HG03159 (cell line): ENCODE measurements around the gene RINL.

Experiments used
- ATAC-seq: cut with Tn5 transposase; IDR thresholded peaks from one replicate; pipeline ENCODE4 v1.9.1; 2021; ENCODE audit warnings: mild to moderate bottlenecking, moderate library complexity; ENCODE audit not compliant: unreplicated experiment

The RINL gene

GRCh38 chr19:38849860-38850435, 28.1 kb downstream of the RINL start, which contains the start of gene HNRNPL:
TSS of gene HNRNPL (minus strand) at chr19:38849986. CDS start at chr19:38849966, 20 bp downstream.
- ATAC-seq: peak; percentile 57

DNA sequence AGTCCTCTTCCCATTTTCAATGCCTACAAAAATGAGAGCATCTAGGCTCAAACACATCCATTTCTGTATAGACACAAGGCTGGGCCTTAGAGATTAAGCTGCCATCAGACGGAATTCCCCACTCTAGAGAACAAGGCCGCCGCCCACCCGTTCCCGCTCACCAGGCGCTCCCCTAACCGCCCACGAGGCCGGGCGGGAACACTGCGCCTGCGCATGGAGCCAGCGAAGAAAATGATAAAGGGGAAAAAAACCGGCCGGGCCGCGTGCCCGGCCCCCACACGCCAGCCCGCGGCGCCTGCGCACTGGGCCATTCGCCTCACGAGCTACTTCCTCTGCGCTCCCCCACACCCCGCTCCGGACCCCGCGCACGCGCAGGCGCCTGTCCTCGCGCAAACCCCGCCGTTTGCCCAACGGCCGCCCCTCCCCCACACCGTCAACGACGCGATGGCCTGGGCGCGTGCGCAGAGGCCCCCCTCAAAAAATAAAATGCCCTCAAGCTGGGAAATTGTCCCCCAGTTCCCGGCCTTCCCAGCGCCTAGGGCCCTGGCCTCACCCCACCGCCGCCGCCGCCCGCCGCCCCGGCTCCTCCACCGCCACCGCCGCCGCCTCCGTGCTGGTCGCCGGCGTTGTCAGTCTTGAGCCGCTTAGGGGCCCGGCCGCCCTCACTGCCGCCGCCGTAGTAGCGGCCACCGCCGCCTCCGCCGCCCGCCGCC, 28.8 kb downstream of the RINL start:
- peak; percentile 14 for ATAC-seq

GRCh38 chr19:38848299-38849146, 29.6 kb downstream of the RINL start:
- no peak for ATAC-seq

DNA sequence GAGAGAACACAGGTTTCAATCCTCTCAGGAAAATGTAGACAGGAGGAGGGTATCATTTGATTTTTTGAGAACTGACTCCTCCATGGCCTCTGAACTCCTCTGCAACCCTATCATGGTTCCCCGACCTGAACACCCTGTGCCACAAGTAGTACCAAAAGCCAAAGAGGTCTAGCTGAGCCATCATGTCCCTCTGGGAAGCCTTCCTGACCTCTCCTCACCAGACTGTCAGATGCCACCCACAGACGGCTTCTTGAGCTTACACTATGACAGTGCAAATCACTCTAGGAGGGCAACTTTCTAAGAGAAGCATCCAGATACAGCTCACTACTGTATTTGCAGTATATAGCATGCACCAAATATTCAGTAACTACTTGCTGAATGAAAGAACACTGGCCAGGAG, 32.0 kb downstream of the RINL start:
- no peak for ATAC-seq

DNA sequence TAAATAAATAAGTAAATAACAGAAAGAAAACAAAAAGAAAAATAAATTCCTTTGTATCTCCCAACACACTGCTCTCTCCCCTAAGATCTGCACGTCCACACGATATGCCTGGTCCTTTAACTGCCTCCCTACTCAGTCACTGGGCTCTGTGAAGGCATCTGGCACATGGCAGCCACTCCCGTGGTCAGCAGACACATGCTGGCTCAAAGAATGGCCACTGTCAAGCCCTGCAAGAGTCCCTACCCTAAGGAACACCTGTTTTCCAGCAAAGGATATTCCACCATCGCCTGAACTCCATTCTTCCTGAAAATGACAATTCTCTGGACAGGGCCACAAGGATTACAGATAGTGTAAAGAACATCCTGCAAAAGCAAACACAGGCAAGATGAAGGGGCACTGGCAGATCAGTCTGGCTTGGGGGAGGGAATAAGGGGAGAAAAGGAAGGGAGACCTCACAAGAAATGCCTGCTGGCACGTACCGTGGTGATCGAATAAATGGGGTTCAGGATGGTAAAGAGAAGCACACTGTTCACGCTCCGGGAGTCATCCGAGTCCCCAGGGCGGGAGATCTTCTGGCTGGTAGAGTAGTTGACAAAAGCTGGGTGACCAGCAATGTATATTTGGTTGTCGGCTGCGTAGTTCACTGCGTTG, 32.6 kb downstream of the RINL start:
- ATAC-seq: no peak

GRCh38 chr19:38844093-38844686, 33.9 kb downstream of the RINL start:
- ATAC-seq: no peak

DNA sequence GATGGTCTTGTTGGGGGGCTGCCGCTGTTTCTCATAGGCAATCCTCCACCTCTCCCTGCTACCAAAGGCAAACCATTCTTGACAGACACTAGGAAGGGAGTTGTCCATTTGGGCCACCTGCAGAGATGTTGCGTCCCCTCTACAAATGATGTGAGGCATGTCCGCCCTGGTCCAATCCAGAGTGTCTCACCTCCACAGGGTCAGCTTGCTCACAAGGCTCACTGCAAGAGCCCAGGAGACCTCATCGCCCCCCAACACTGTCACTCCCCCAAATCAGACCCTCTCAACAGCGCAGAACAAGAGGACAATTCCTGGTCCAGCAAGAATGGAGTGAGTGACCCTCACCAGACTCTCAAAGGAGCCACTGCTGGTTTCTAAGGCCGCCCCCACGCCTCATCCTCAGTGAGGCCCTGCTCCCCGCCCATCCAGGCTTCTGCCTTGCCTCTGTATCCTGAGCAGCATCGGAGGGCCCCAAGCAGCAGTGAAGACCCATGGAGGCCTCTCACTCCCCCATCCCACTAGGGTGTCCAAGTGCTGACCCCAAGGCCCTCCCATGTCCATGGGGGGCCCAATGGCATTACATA, 34.8 kb downstream of the RINL start:
- ATAC-seq: no peak

DNA sequence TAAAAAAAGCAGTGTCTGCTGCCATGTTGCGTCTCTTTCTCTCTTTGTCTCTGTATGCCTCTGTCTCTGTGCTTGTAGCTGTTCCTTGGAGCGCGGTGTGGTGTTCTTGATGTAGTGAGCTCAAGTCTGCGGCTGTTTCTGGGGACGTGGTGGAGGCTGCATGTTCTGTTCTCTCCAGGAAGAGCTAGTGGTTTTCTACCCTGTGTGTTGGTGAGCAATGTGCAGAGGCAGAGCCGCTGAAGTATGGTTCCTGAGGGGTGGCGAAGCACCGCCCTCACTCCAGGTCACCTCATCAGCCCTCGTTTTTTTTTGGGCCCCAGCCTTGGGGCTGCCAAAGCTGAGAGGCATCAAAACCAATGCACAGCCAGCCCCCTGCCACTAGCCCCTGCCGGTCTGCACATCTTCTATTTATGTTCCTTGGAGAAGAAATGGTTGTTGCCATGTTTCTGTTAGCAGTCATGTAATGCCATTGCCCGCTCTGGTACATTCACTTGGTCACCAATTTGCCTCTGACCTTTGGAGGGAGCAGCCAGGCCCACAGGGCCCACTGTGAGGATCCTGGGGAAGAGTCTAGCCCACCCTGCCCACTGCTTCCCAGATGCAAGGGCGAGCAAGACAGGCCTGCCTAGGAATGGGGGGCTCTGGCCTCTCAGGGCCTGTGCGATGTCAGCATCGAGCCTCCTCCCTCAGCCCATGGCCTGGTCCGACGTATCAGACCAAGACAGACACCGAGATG, 35.5 kb downstream of the RINL start:
- ATAC-seq: no peak

GRCh38 chr19:38841787-38842438, 36.2 kb downstream of the RINL start:
- ATAC-seq: no peak

GRCh38 chr19:38841180-38841766, 36.8 kb downstream of the RINL start:
- ATAC-seq: no peak

DNA sequence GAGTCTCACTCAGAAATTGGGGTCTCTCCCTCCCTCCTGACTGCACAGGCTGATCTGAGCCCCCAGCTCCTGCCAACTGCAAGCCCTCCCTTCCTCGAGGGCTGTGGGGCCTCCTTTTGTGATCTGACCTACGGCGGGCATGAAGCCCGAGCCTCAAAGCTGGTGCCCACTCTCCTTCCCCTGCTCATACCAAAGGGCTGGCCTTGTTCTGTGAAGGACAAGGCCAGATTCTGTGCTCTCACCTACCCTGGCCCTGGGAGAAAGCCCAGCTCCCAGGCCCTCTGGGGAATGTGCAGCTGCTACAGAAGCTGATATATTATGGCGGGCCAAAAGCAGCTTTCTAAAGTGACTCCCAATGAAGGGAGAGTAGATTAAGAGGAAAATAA, 37.5 kb downstream of the RINL start:
- ATAC-seq: no peak

DNA sequence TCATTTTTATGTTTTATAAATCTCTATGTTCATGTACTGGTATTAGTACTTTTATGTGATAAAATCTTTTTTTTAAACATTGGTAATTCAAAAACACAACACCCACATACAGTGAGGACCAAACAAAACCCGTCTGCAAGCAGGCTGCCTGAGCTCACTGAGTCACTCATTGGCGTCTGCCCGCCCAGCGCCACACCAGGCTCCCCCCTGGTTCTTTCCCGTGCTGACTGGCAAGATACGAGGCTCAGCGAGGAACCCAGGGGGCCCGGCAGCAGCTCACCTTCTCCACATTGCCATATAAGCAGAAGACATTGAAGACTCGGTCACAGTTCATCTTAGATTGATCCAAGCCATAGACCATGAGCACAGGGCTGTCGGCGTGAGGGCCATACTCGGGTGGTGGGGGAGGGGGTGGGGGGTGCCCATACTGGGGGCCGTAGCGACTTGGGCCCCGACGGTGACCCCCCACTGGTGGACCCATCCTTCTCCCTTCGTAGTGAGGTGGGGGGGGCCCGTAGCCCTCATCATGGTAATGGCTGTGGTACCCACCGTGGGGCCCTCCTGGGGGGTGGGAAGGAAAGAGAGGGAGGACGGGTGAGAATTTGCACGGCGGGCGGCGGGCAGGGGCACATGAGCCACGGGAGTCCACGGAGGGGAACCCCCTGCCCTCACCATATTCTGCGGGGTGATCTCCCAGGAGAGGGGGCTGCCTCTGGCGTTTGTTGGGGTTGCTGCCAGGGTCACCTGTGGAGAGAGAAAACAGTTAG, 38.1 kb downstream of the RINL start:
- ATAC-seq: no peak

GRCh38 chr19:38838986-38839761, 38.9 kb downstream of the RINL start:
- ATAC-seq: no peak

DNA sequence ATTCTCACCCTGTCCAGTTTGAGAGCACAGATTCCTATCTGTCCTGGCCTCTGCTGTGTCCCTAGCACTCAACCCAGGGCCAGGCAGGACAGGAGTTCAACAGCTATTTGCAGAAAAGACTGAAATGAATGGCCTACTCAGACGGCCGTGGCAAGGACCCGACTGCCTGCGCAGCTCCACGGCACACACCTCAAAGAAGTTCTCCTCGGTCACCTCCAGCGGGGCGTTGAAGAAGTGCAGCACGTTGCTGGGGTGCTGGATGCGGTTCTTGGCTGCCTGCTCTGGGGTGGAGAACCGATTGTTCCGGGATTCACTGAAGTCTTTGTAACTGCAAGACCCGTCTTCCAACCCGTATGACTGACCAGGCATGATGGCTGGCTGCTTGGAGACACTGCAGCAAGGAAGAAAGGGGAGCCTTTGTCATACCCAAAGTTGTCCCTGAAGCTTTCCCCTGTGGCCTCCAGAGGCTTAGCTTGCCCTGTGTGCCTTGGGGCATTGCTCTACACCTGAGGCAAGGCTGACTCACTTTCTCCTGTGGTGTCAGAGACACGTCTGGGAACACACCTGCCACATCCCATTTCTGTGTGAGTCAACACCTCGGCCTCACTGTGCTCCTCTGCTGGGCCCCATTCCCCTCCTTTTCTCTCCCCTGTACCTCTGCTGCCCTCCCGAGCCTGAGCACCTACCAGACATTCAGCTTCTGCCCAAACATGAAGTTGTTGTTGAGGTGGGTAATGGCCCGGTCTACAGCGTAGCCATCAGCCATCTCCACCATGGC, 39.7 kb downstream of the RINL start:
- no peak for ATAC-seq

GRCh38 chr19:38837656-38838121, 40.4 kb downstream of the RINL start:
- no peak for ATAC-seq

GRCh38 chr19:38836983-38837626, 41.0 kb downstream of the RINL start:
- no peak for ATAC-seq
